Transverse colon (tissue), 4 donors: Measurements from ENCODE around the gene DOCK6. TPM values are rescaled to one million over a fixed set of nuclear protein-coding genes. Genes with fewer than 3 reads are reported as not detected.

Experiments used
- DNase-seq: peaks from one replicate; pipeline ENCODE4 v3.0.0-alpha.2; 2019
- H3K27ac ChIP-seq, 4 donors: fragments of 200-600 bp; sonication (generic); 2 replicates each; pipeline ENCODE4 v1.5.1; 2016 to 2018; ENCODE audit warnings: inconsistent platforms in 4 of 4
- H3K27me3 ChIP-seq: fragments of 200-600 bp; sonication (generic); 2 replicates; pipeline ENCODE4 v1.5.1; 2017; ENCODE audit warnings: inconsistent platforms
- H3K36me3 ChIP-seq, 4 donors: fragments of 200-600 bp; sonication (generic); 2 replicates each; pipeline ENCODE4 v1.5.1; 2017 to 2019; ENCODE audit warnings: inconsistent platforms in 4 of 4
- H3K4me1 ChIP-seq, 4 donors: fragments of 200-600 bp; sonication (generic); 2 replicates each; pipeline ENCODE4 v1.5.1; 2017 to 2020; ENCODE audit warnings: inconsistent platforms in 4 of 4
- H3K4me3 ChIP-seq, 4 donors: fragments of 200-600 bp; sonication (generic); 1 replicate in 1 of 4; 2 replicates in 3 of 4; pipeline versions ENCODE4 v1.5.1 to v1.6.1; 2017 to 2019; ENCODE audit warnings: inconsistent platforms in 4 of 4
- H3K9me3 ChIP-seq, 2 donors: fragments of 200-600 bp; sonication (generic); 2 replicates each; pipeline ENCODE4 v1.5.1; 2017 to 2019; ENCODE audit warnings: inconsistent platforms in 2 of 2
- CTCF ChIP-seq, 5 experiments: fragments of 200-600 bp in 3 of 5; fragments of 450-650 bp in 2 of 5; sonication (generic) in 3 of 5; IDR thresholded peaks; 1 replicate in 2 of 5; 2 replicates in 3 of 5; pipeline ENCODE4 v1.5.1; 2016 to 2017; ENCODE audit warnings: antibody characterized with exemption in 5 of 5, inconsistent platforms in 3 of 5, mild to moderate bottlenecking in 2 of 5, moderate library complexity in 1 of 5
- EP300 ChIP-seq: sonication (generic); formaldehyde crosslinking; IDR thresholded peaks from one replicate; pipeline ENCODE4 v1.6.1; 2017; ENCODE audit warnings: antibody characterized with exemption, low read depth
- POLR2A ChIP-seq: fragments of 450-650 bp; IDR thresholded peaks from one replicate; pipeline ENCODE4 v1.6.1; 2016; ENCODE audit warnings: antibody characterized with exemption, mild to moderate bottlenecking, moderate library complexity
- POLR2AphosphoS5 ChIP-seq, 3 donors: sonication (generic); formaldehyde crosslinking; IDR thresholded peaks; one replicate each; pipeline ENCODE4 v1.6.1; 2016; ENCODE audit warnings: antibody characterized with exemption in 3 of 3
- WGBS, 2 donors: methylation state at CpG; one replicate each; pipeline ENCODE4 v1.1.5; 2018; ENCODE audit warnings: low coverage in 1 of 2; 5-methylcytosine and 5-hydroxymethylcytosine counted together
- in situ Hi-C, 4 donors: fragments of 200-750 bp; cut with MboI; loops; one replicate each; pipeline versions ENCODE4 v1.15.0 to v1.15.1; 2017; ENCODE audit warnings: low sequenced_read_pairs in 3 of 4, low pct_ligation_motif_present in 1 of 4, low pct_unique_long_range_greater_than_20kb in 1 of 4
- intact Hi-C: fragments of 100-400 bp; cut with DNase I; formaldehyde crosslinking; loops from one replicate; pipeline ENCODE4 v1.15.1; 2023; ENCODE audit warnings: low total_unique reads
- total RNA-seq, 4 donors: library from RNA; depleted of rRNA; stranded (reverse); fragments of >200 nt; gene quantifications; one replicate each; pipeline ENCODE4 v1.1.0, GENCODE V29; 2016

The DOCK6 gene
- total RNA-seq, 4 donors from 2014 or later = 66.4 to 268 (median 78.4) TPM

DNA sequence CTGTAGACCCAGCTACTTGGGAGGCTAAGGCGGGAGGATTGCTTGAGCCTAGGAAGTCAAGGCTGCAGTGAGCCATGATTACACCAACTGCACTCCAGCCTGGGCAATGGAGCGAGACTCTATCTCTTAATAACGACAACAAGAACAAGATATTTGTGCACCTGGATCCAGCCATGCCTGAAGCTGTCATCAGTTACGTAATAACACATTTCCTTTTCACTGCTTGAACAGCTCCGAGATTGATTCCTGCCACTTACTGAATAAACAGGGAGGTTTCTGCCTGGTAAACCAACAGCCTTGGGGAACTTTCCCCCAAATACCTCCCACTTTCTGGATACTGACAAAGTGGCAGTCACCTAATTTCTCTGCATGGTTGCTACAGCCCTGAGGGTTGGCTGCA, 70.4 kb downstream of the DOCK6 start:
- intact Hi-C loops = no loop called here
- no peak for DNase-seq
- TF ChIP-seq EP300 (no peak), POLR2AphosphoS5 (IDR thresholded peaks at IDR 0.05) (no peak), CTCF (IDR thresholded peaks at IDR 0.05) (no peak)
- H3K4me1 ChIP-seq = peaks cover 29 to 77% (median 42%) of the 10 kb centered on the region in 4 donors
- H3K27ac ChIP-seq = peak overlapping the region; percentile 47 to 96 (median 94)
- in situ Hi-C loops = no loop called here
- WGBS, 2 donors = 69 to 72% methylated on average over 4 to 5 of the region's 5 CpGs
- H3K27me3 ChIP-seq = no peaks in the 10 kb centered on the region
- peaks cover 0 to 6% (median 0%) of the 10 kb centered on the region in 4 donors for H3K36me3 ChIP-seq
- no peak overlapping the region for H3K4me3 ChIP-seq
- H3K9me3 ChIP-seq = no peaks in the 10 kb centered on the region

- 39% methylated on average over 8 of the region's 8 CpGs; no CpG with 5 or more reads in 1 of the 2 donors for WGBS, 2 donors
- H3K4me1 ChIP-seq = peaks cover 30 to 72% (median 39%) of the 10 kb centered on the region in 4 donors
- H3K9me3 ChIP-seq = no peaks in the 10 kb centered on the region
- intact Hi-C loops (no loop called here), in situ Hi-C loops (no loop called here)
- H3K4me3 ChIP-seq = no peak overlapping the region
- H3K36me3 ChIP-seq = peaks cover 0 to 6% (median 0%) of the 10 kb centered on the region in 4 donors
- DNase-seq = peak; percentile 50
- peak in 1 of 3 donors; percentile 37 for TF ChIP-seq POLR2AphosphoS5 (IDR thresholded peaks at IDR 0.05)
- TF ChIP-seq POLR2A = no peak
- H3K27ac ChIP-seq = peak overlapping the region; percentile 47 to 96 (median 94)
- no peaks in the 10 kb centered on the region for H3K27me3 ChIP-seq
These were observed 71.0 kb downstream of the DOCK6 start for GRCh38 chr19:11191273-11191755.

DNA sequence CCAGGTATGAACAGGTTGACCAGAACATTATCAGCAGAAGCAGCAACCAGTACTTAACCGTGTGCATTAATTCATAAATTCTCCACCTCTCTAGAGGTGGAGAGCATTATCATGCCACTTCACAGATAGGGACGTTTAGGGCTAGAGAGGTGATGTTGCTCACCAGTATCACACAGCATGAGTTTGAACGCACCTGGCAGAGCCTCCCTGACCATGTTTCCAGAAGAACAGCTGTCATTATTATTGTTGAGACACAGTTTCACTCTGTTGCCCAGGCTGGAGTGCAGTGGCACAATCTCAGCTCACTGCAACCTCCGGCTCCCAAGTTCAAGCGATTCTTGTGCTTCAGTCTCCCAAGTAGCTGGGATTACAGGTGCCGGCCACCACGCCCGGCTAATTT, 71.8 kb downstream of the DOCK6 start:
- Histone ChIP-seq H3K9me3 (no peaks in the 10 kb centered on the region), H3K36me3 (peaks cover 0 to 6% (median 0%) of the 10 kb centered on the region in 4 donors), H3K4me1 (peaks cover 31 to 73% (median 40%) of the 10 kb centered on the region in 4 donors), H3K27ac (peak overlapping the region; percentile 47 to 96 (median 94)), H3K27me3 (no peaks in the 10 kb centered on the region), H3K4me3 (no peak overlapping the region)
- WGBS, 2 donors = 76 to 80% methylated on average over 2 to 8 of the region's 8 CpGs
- in situ Hi-C loops (no loop called here), intact Hi-C loops (no loop called here)
- TF ChIP-seq POLR2AphosphoS5 (IDR thresholded peaks at IDR 0.05) (no peak), EP300 (no peak), POLR2A (no peak), CTCF (IDR thresholded peaks at IDR 0.05) (no peak)
- no peak for DNase-seq

GRCh38 chr19:11187441-11187840, 74.9 kb downstream of the DOCK6 start:
- no peak for TF ChIP-seq POLR2A
- TF ChIP-seq CTCF (IDR thresholded peaks at IDR 0.05) = no peak
- no peak for TF ChIP-seq EP300
- TF ChIP-seq POLR2AphosphoS5 (IDR thresholded peaks at IDR 0.05) = no peak
- in situ Hi-C loops = no loop called here
- Histone ChIP-seq H3K4me1 (peaks cover 14 to 56% (median 33%) of the 10 kb centered on the region in 4 donors), H3K27ac (peak overlapping the region; percentile 47 to 96 (median 94)), H3K27me3 (no peaks in the 10 kb centered on the region), H3K9me3 (no peaks in the 10 kb centered on the region), H3K4me3 (no peak overlapping the region), H3K36me3 (no peaks in the 10 kb centered on the region)
- no peak for DNase-seq
- 81 to 90% methylated on average over 9 of the region's 9 CpGs for whole genome bisulfite sequencing, 2 donors
- intact Hi-C loops = no loop called here

DNA sequence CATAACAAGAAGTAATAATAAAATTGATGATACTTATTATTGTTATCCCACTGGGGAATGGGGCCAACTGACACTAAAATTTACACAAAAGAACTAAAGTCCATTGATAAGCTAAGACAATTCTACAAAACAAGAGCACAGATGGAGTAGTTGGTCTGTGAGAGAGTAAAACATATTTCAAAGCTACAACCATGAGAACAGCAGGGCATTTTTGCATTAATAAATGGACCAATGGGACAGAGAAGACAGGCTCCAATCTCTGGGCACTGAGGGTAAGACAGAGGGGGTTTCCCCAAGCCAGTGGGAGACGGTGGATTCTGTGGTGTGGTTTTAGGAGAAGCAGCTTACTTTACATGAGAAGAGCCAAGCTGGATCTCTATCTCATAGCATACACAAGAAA, 79.3 kb downstream of the DOCK6 start:
- peaks cover 15 to 41% (median 22%) of the 10 kb centered on the region in 4 donors for H3K4me1 ChIP-seq

More for the DNA sequence above, 79.3 kb downstream of the DOCK6 start:
- Histone ChIP-seq H3K27me3 (no peaks in the 10 kb centered on the region), H3K4me3 (no peak overlapping the region), H3K9me3 (no peaks in the 10 kb centered on the region), H3K27ac (peak overlapping the region in 1 of 4 donors; percentile 96), H3K36me3 (no peaks in the 10 kb centered on the region)
- TF ChIP-seq POLR2A = no peak
- no peak for DNase-seq
- WGBS, 2 donors = 50 to 76% methylated on average over 1 of the region's 1 CpG
- in situ Hi-C loops = no loop called here
- intact Hi-C loops = no loop called here
